Astrocyte (in vitro differentiated cells and primary cell): ENCODE measurements around the gene FUNDC2. TPM values are rescaled to one million over a fixed set of nuclear protein-coding genes. Genes with fewer than 3 reads are reported as not detected.

Experiments used
- DNase-seq: peaks from one replicate; pipeline ENCODE4 v3.0.0-alpha.2; 2010; ENCODE audit warnings: low read depth
- FAIRE-seq: peaks from 2 replicates; lab custom pipeline; 2011; peaks lifted over from hg19 to GRCh38; lab: Jason Lieb, UNC
- H2AFZ ChIP-seq: 2 replicates; pipeline ENCODE4 v1.6.0; 2012; ENCODE audit warnings: low read depth, low read length, inconsistent platforms
- H3K27ac ChIP-seq: 2 replicates; pipeline ENCODE4 v1.5.1; 2011; ENCODE audit warnings: low read depth, low read length, inconsistent platforms
- H3K27me3 ChIP-seq: 2 replicates; pipeline ENCODE4 v1.6.0; 2011; ENCODE audit warnings: low read length, inconsistent platforms; ENCODE audit not compliant: insufficient read depth
- H3K36me3 ChIP-seq: 2 replicates; pipeline ENCODE4 v1.5.1; 2011; ENCODE audit warnings: low read length, inconsistent platforms; ENCODE audit not compliant: insufficient read depth
- H3K4me1 ChIP-seq: 2 replicates; pipeline ENCODE4 v1.5.1; 2011; ENCODE audit warnings: low read length, inconsistent platforms; ENCODE audit not compliant: insufficient read depth
- H3K4me2 ChIP-seq: 2 replicates; pipeline ENCODE4 v1.6.0; 2012; ENCODE audit warnings: low read length, inconsistent platforms
- H3K4me3 ChIP-seq: 2 replicates; pipeline ENCODE4 v1.5.1; 2011; ENCODE audit warnings: low read depth, mild to moderate bottlenecking, low read length, inconsistent platforms; ENCODE audit not compliant: insufficient read depth
- H3K79me2 ChIP-seq: 2 replicates; pipeline ENCODE4 v1.6.0; 2012; ENCODE audit warnings: mild to moderate bottlenecking, low read length, inconsistent platforms; ENCODE audit not compliant: insufficient read depth
- H3K9ac ChIP-seq: 2 replicates; pipeline ENCODE4 v1.6.0; 2012; ENCODE audit warnings: mild to moderate bottlenecking, low read length, inconsistent platforms
- H3K9me3 ChIP-seq: 2 replicates; pipeline ENCODE4 v1.5.1; 2012; ENCODE audit warnings: low read depth, mild to moderate bottlenecking, low read length, inconsistent platforms; ENCODE audit not compliant: insufficient read depth
- H4K20me1 ChIP-seq: 2 replicates; pipeline ENCODE4 v1.6.0; 2012; ENCODE audit warnings: low read length, inconsistent platforms; ENCODE audit not compliant: insufficient read depth
- H3K27ac Mint-ChIP-seq: one replicate; pipeline ENCODE4 v1.8.0; 2021; ENCODE audit warnings: mild to moderate bottlenecking, mixed read lengths; ENCODE audit not compliant: unreplicated experiment
- H3K27me3 Mint-ChIP-seq: one replicate; pipeline ENCODE4 v1.8.0; 2021; ENCODE audit warnings: low read depth, mixed read lengths; ENCODE audit not compliant: unreplicated experiment
- H3K36me3 Mint-ChIP-seq: one replicate; pipeline ENCODE4 v1.8.0; 2021; ENCODE audit warnings: low read depth, mixed read lengths; ENCODE audit not compliant: unreplicated experiment
- H3K4me1 Mint-ChIP-seq: one replicate; pipeline ENCODE4 v1.8.0; 2021; ENCODE audit warnings: low read depth, mixed read lengths; ENCODE audit not compliant: unreplicated experiment
- H3K4me3 Mint-ChIP-seq: one replicate; pipeline ENCODE4 v1.8.0; 2021; ENCODE audit warnings: mild to moderate bottlenecking, moderate library complexity, mixed read lengths; ENCODE audit not compliant: unreplicated experiment
- H3K9me3 Mint-ChIP-seq: one replicate; pipeline ENCODE4 v1.8.0; 2021; ENCODE audit warnings: mild to moderate bottlenecking, mixed read lengths; ENCODE audit not compliant: unreplicated experiment
- EZH2 ChIP-seq: IDR thresholded peaks from 2 replicates; pipeline ENCODE4 v1.6.1; 2012; ENCODE audit warnings: mild to moderate bottlenecking, low read length, inconsistent platforms; ENCODE audit not compliant: insufficient read depth
- total RNA-seq: library from RNA; stranded (reverse); gene quantifications from 2 replicates; pipeline ENCODE4 v1.2.1, GENCODE V29; 2021
- TF ChIP-seq, protein P1 (sequence below): IDR thresholded peaks from 2 replicates; pipeline ENCODE4 v1.5.1; 2011; ENCODE audit warnings: low read depth, mild to moderate bottlenecking, inconsistent platforms, low read length, moderate library complexity; ENCODE audit not compliant: insufficient read depth

Gene FUNDC2
- total RNA-seq, 1 donor from 2014 or later, result 49.5 TPM

DNA sequence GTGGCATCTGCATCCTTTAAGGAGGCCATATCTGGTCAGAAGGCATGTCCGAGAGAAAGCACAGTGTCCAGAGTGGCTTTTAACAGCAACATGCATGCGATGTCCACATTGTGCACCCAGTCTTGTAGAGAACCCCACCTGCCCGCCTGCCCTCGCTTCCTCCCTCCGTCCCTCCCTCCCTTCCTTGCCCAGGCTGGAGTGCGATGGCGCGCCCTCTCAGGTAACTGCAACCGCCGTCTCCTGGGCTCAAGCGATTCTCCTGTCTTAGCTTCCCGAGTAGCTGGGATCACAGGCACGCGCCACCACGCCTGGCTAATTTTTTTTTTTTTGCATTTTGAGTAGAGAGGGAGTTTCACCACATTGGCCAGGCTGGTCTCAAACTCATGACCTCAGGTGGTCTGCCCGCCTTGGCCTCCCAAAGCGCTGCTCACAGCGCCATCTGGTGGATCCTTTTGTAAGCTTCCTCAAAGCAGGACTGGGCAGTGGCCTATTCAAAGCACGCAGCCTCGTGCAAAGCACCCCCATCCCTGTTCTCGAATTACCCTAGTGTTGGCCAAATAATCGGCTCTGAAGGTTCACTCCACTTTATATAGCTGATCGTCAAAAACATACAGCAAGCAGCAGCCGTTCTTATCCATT is 59.7 kb downstream of the FUNDC2 start:
- TF ChIP-seq, protein P1, sequence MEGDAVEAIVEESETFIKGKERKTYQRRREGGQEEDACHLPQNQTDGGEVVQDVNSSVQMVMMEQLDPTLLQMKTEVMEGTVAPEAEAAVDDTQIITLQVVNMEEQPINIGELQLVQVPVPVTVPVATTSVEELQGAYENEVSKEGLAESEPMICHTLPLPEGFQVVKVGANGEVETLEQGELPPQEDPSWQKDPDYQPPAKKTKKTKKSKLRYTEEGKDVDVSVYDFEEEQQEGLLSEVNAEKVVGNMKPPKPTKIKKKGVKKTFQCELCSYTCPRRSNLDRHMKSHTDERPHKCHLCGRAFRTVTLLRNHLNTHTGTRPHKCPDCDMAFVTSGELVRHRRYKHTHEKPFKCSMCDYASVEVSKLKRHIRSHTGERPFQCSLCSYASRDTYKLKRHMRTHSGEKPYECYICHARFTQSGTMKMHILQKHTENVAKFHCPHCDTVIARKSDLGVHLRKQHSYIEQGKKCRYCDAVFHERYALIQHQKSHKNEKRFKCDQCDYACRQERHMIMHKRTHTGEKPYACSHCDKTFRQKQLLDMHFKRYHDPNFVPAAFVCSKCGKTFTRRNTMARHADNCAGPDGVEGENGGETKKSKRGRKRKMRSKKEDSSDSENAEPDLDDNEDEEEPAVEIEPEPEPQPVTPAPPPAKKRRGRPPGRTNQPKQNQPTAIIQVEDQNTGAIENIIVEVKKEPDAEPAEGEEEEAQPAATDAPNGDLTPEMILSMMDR, result no peak
- TF ChIP-seq EZH2, result no peak
- FAIRE-seq, result no peak
- Histone ChIP-seq H3K4me2 (no peak overlapping the region), H4K20me1 (no peaks in the 10 kb centered on the region), H3K4me3 (no peak overlapping the region), H3K9ac (no peak overlapping the region), H3K9me3 (no peaks in the 10 kb centered on the region), H3K36me3 (peaks cover 2% of the 10 kb centered on the region), H3K27me3 (no peaks in the 10 kb centered on the region), H3K27ac (no peak overlapping the region), H3K79me2 (no peaks in the 10 kb centered on the region), H3K4me1 (no peaks in the 10 kb centered on the region), H2AFZ (no peak overlapping the region)
- Mint-ChIP-seq H3K4me1 (no peaks in the 10 kb centered on the region), H3K9me3 (no peaks in the 10 kb centered on the region), H3K27me3 (no peaks in the 10 kb centered on the region), H3K4me3 (no peak overlapping the region), H3K36me3 (no peaks in the 10 kb centered on the region), H3K27ac (no peak overlapping the region)
- no peak for DNase-seq

DNA sequence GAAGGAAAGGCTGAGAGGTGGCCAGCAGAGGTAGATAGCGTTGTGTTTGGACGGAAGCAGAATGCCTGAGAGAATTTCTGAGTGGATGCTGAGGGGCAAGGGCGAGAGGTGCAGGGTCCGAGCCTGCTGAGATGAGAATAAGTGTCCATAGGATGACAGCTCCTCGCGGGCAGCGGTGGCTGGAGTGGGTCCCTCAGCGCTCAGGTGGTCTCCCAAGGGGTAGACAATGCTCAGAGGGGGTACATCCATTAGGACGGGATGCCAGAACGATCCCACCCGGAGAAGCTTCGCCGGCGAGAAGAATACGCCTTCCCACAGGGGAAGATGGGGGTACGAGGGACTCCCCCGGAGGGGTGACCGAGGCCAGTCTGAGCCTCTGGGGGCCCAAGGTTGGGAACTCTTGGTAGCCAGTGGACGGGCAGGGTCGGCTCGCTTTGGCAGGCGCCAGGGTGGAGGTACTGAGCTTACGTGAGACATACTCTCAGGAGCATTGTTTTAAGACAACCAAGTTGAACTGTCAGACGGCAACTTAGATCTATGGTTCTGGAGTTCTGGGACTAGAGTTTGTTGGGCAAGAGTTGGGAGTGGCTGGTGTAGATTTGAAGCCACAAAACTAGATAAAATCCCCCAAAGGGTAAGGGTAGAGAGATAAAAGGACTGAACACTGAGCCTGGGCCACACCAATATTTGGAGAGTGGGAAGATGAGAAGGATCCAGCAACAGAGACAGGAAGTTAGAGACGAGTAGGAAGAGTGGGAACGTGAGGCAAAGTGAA is 60.5 kb downstream of the FUNDC2 start:
- FAIRE-seq (no peak), DNase-seq (no peak)
- no peak overlapping the region for H3K9ac ChIP-seq
- H3K4me3 ChIP-seq, result no peak overlapping the region
- no peaks in the 10 kb centered on the region for H3K79me2 ChIP-seq
- no peak overlapping the region for H3K27ac ChIP-seq
- no peaks in the 10 kb centered on the region for H3K36me3 Mint-ChIP-seq
- H3K4me3 Mint-ChIP-seq, result no peak overlapping the region
- no peaks in the 10 kb centered on the region for H3K9me3 Mint-ChIP-seq
- peaks cover 2% of the 10 kb centered on the region for H3K36me3 ChIP-seq
- no peaks in the 10 kb centered on the region for H4K20me1 ChIP-seq
- no peak for TF ChIP-seq EZH2
- H3K27ac Mint-ChIP-seq, result no peak overlapping the region
- no peak overlapping the region for H3K4me2 ChIP-seq
- H3K4me1 Mint-ChIP-seq, result no peaks in the 10 kb centered on the region
- no peaks in the 10 kb centered on the region for H3K4me1 ChIP-seq
- no peaks in the 10 kb centered on the region for H3K27me3 Mint-ChIP-seq
- H2AFZ ChIP-seq, result no peak overlapping the region
- H3K27me3 ChIP-seq, result no peaks in the 10 kb centered on the region
- H3K9me3 ChIP-seq, result no peaks in the 10 kb centered on the region

DNA sequence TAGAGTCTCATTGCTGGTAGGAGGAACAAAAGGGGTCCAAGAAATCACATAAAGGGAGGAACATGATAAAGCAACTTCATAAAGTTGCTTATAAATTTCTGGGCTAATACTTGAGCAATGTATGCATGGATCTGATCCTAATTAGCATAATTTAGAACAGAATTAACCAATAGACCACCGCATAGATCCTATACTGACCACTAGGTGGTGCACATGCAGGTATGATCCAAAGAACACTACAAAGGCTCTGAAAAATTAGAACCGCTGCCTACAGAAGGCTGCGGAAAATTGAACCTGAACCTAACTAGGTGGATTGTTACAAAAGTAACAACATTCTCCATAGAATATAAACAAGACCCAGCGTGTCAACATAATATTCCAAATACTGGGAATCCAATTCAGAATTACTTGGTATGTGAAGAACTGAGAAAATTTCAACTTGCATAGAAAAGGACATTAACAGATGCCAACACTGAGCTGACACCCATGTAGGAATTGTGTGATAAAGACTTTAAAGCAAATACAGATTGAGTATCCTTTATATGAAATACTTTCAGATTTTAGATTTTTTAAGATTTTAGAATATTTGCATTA is 67.9 kb downstream of the FUNDC2 start:
- H3K4me1 Mint-ChIP-seq, result no peaks in the 10 kb centered on the region
- Histone ChIP-seq H3K4me2 (no peak overlapping the region), H3K9ac (no peak overlapping the region), H3K36me3 (no peaks in the 10 kb centered on the region), H3K9me3 (no peaks in the 10 kb centered on the region), H4K20me1 (no peaks in the 10 kb centered on the region), H3K4me3 (no peak overlapping the region), H2AFZ (no peak overlapping the region), H3K27me3 (no peaks in the 10 kb centered on the region), H3K79me2 (no peaks in the 10 kb centered on the region), H3K27ac (no peak overlapping the region), H3K4me1 (no peaks in the 10 kb centered on the region)
- H3K27ac Mint-ChIP-seq, result no peak overlapping the region
- no peaks in the 10 kb centered on the region for H3K36me3 Mint-ChIP-seq
- no peak for DNase-seq
- H3K27me3 Mint-ChIP-seq, result no peaks in the 10 kb centered on the region
- no peak for TF ChIP-seq EZH2
- TF ChIP-seq, protein P1, result peak; percentile 56
- H3K9me3 Mint-ChIP-seq, result no peaks in the 10 kb centered on the region
- FAIRE-seq, result peak; percentile 79
- no peak overlapping the region for H3K4me3 Mint-ChIP-seq
